GM12878 (cell line): ENCODE measurements around the gene INCA1. TPM values are rescaled to one million over a fixed set of nuclear protein-coding genes. Genes with fewer than 3 reads are reported as not detected.

ENCODE experiments used
- BCL3 ChIP-seq: IDR thresholded peaks from 2 replicates; pipeline ENCODE4 v1.6.1; 2011; ENCODE audit warnings: borderline replicate concordance, low read depth, mild to moderate bottlenecking, moderate library complexity, low read length; ENCODE audit not compliant: insufficient read depth, poor library complexity, severe bottlenecking
- BMI1 ChIP-seq: fragments of 450-650 bp; IDR thresholded peaks from 2 replicates; pipeline ENCODE4 v1.6.1; 2016; ENCODE audit warnings: mild to moderate bottlenecking, moderate library complexity, borderline replicate concordance
- CHD1 ChIP-seq: IDR thresholded peaks from 2 replicates; pipeline ENCODE4 v1.6.1; 2012; ENCODE audit warnings: low read depth, low read length, improper control_type of control experiment
- E2F8 ChIP-seq: fragments of 450-650 bp; IDR thresholded peaks from 2 replicates; pipeline ENCODE4 v1.6.1; 2018; ENCODE audit warnings: mild to moderate bottlenecking, low read depth, moderate library complexity; ENCODE audit not compliant: partially characterized antibody
- EED ChIP-seq: sonication (generic); IDR thresholded peaks from 2 replicates; pipeline ENCODE4 v1.6.1; 2016; ENCODE audit warnings: antibody characterized with exemption, low read depth
- FOXM1 ChIP-seq: IDR thresholded peaks from 2 replicates; pipeline ENCODE4 v1.6.1; 2012; ENCODE audit warnings: low read depth, mild to moderate bottlenecking, inconsistent platforms, low read length, moderate library complexity
- HDAC2 ChIP-seq: fragments of 200-600 bp; sonication (generic); IDR thresholded peaks from 2 replicates; pipeline ENCODE4 v1.6.1; 2017
- IKZF1 ChIP-seq: fragments of 450-650 bp; conservative IDR thresholded peaks from 2 replicates; pipeline ENCODE4 v1.6.1; 2017; ENCODE audit warnings: antibody characterized with exemption, mild to moderate bottlenecking
- IRF3 ChIP-seq: fragments of 450-650 bp; IDR thresholded peaks from 2 replicates; pipeline ENCODE4 v1.6.1; 2014; ENCODE audit warnings: mild to moderate bottlenecking
- JUND ChIP-seq: IDR thresholded peaks from 2 replicates; pipeline ENCODE4 v1.6.1; 2012; ENCODE audit warnings: low read depth, mild to moderate bottlenecking, low read length, improper control_type of control experiment, moderate library complexity
- MXI1 ChIP-seq: fragments of 150-350 bp; IDR thresholded peaks from 2 replicates; pipeline ENCODE4 v1.6.1; 2011; ENCODE audit warnings: low read depth, mild to moderate bottlenecking, inconsistent platforms, low read length, improper control_type of control experiment
- PBX3 ChIP-seq: IDR thresholded peaks from 2 replicates; pipeline ENCODE4 v1.6.1; 2011; ENCODE audit warnings: mild to moderate bottlenecking, low read depth, low read length, moderate library complexity; ENCODE audit not compliant: insufficient replicate concordance
- RAD21 ChIP-seq: IDR thresholded peaks from 2 replicates; pipeline ENCODE4 v1.6.1; 2011; ENCODE audit warnings: mild to moderate bottlenecking, low read depth, low read length, moderate library complexity; ENCODE audit not compliant: insufficient read depth
- RELA ChIP-seq: fragments of 450-650 bp; IDR thresholded peaks from 2 replicates; pipeline ENCODE4 v1.8.0; 2014; ENCODE audit warnings: borderline replicate concordance; ENCODE audit not compliant: partially characterized antibody
- SMC3 ChIP-seq: IDR thresholded peaks from 2 replicates; pipeline ENCODE4 v1.6.1; 2011; ENCODE audit warnings: low read length, improper control_type of control experiment, borderline replicate concordance
- SUZ12 ChIP-seq: fragments of 200-600 bp; sonication (generic); IDR thresholded peaks from one replicate; pipeline ENCODE4 v1.6.1; 2018; ENCODE audit warnings: antibody characterized with exemption, mild to moderate bottlenecking; ENCODE audit not compliant: unreplicated experiment
- ZNF384 ChIP-seq: IDR thresholded peaks from 2 replicates; pipeline ENCODE4 v1.6.1; 2012; ENCODE audit warnings: low read depth, mild to moderate bottlenecking, low read length, improper control_type of control experiment, borderline replicate concordance
- ZNF622 ChIP-seq: fragments of 450-650 bp; IDR thresholded peaks from 2 replicates; pipeline ENCODE4 v1.6.1; 2017; ENCODE audit warnings: mild to moderate bottlenecking, inconsistent platforms
- polyA plus RNA-seq, 11 experiments: library from polyadenylated mRNA; depleted of rRNA in 4 of 11; unstranded in 6 of 11; stranded (reverse) in 5 of 11; fragments of >200 nt; fragmentation: Nextera tagmentation in 4 of 11; fragmentation: Illumina TruSeq in 1 of 11; extraction: Ambion mirVana in 4 of 11; extraction: Trizol in 1 of 11; gene quantifications; 1 replicate in 1 of 11; 2 replicates in 10 of 11; pipeline versions ENCODE4 v1.2.1 to v1.2.3, GENCODE V29; 2011 to 2016; ENCODE audit warnings: inconsistent platforms in 2 of 11, missing spikeins in 2 of 11, low read depth in 1 of 11
- total RNA-seq, 4 experiments: library from RNA; depleted of rRNA in 3 of 4; stranded (reverse); fragments of >200 nt in 3 of 4; fragmentation: Illumina TruSeq in 1 of 4; extraction: Trizol in 1 of 4; gene quantifications; 2 replicates each; pipeline versions ENCODE4 v1.2.1 to v1.2.3, GENCODE V29; 2013 to 2021
- TF ChIP-seq, protein P1 (sequence below): fragments of 450-650 bp; formaldehyde crosslinking; IDR thresholded peaks from 2 replicates; pipeline ENCODE4 v1.5.0; 2022; ENCODE audit warnings: mild to moderate bottlenecking, missing genetic modification characterization

INCA1 gene
- total and polyA plus RNA-seq, 10 of the 15 experiments (the other 5 are each of a cell fraction or from before 2014, with no cell fraction given): 0.19 to 1.8 (median 0.45) TPM

DNA sequence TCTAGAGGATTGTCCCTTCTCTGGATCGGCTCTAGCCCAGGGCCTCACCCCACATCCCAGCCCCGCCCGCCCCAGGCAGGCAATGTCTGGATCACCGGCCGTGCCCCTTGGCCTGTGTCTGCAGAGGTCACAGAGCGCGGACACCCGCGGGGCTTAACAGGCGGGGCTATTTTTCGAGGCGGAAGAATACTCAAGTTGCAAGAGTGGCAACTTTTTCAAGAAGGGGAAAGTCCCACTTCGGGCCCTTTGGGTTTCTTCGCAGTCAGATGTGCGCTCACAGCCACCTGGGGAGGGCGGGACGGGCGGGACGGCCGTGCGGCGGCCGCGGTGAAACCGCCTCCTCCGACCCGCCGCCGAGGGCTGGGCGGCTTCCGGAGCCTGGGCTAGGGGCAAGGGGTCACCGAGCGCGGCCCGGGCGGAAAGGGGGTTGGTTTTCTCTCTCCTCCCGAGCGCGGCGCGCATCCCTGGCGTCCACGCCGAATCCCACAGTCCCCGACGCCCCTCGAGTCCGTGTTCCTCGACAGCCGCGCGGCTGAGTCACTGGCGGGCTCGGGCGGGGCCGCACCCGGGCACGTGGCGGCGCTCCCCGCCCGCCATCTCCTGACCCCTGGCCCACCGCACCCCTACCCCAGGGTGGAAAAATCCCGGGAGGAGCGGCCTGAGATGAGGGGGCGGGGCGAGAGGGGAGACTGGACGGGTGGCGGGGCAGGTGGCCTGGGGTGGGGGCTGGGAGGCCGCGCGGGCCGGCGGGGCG lies 47.8 kb downstream of the INCA1 start (continued):
- TF ChIP-seq RAD21 (no peak), HDAC2 (no peak), BMI1 (no peak), ZNF384 (peak; percentile 72; the same call in 1 of the 2 replicates), SUZ12 (no peak), E2F8 (no peak), IKZF1 (peak; percentile 93), JUND (no peak), RELA (no peak), BCL3 (peak; percentile 77), PBX3 (peak; percentile 75), EED (peak; percentile 37; the same call in 1 of the 2 replicates), CHD1 (no peak), SMC3 (no peak), MXI1 (0 out of 2 replicates have a peak, but pooled peaks have one; percentile 31), IRF3 (no peak), ZNF622 (no peak), FOXM1 (no peak)
- TF ChIP-seq, protein P1, sequence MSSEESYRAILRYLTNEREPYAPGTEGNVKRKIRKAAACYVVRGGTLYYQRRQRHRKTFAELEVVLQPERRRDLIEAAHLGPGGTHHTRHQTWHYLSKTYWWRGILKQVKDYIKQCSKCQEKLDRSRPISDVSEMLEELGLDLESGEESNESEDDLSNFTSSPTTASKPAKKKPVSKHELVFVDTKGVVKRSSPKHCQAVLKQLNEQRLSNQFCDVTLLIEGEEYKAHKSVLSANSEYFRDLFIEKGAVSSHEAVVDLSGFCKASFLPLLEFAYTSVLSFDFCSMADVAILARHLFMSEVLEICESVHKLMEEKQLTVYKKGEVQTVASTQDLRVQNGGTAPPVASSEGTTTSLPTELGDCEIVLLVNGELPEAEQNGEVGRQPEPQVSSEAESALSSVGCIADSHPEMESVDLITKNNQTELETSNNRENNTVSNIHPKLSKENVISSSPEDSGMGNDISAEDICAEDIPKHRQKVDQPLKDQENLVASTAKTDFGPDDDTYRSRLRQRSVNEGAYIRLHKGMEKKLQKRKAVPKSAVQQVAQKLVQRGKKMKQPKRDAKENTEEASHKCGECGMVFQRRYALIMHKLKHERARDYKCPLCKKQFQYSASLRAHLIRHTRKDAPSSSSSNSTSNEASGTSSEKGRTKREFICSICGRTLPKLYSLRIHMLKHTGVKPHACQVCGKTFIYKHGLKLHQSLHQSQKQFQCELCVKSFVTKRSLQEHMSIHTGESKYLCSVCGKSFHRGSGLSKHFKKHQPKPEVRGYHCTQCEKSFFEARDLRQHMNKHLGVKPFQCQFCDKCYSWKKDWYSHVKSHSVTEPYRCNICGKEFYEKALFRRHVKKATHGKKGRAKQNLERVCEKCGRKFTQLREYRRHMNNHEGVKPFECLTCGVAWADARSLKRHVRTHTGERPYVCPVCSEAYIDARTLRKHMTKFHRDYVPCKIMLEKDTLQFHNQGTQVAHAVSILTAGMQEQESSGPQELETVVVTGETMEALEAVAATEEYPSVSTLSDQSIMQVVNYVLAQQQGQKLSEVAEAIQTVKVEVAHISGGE (CRISPR knock-in tag): no peak
